ENCODE measurements around the gene PDZK1.

The PDZK1 gene

DNA sequence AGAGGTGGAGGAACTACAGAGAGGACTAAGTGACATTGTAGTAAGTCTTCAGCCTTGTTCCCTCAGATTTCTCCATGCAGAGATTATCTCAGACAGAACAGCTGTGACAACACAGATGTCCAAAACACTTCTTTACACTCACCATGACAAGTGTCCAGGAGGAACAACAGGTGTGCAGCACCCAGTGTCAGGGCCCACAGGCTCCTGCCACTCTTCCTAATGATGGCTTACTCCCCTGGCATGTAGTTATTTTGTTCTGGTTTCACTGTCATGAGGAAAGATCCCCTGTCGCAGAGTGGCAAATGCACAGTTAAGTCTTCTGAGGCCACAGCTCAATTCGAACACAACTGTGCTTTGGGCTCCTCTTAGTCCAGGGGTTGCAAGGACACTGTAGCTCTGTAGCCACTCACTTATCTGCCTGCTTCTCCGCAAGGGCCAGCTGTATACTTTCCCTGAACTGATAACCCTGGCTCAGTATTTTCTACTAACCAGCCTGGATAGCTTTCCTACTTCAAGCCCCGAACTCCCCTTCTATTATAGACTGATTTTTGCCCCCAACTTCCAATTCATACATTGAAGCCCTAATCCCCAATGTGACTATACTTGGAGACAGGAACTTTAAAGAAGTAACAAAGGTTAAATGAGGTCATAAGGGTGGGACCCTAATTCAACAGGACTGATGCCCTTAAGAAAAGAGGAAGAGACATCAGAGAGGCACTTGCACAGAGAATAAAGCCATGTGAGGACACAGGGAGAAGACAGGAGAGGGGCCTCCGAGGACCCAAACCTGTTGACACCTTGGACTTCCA is 11.1 kb downstream of the PDZK1 start:
- peaks cover 25% of the 10 kb centered on the region for H3K4me1 Mint-ChIP-seq
- no peak overlapping the region for H3K4me3 Mint-ChIP-seq
- no peaks in the 10 kb centered on the region for H3K9me3 Mint-ChIP-seq
- H3K36me3 Mint-ChIP-seq (ENCODE audit: low read depth), result peaks cover 4% of the 10 kb centered on the region
- peak overlapping the region; percentile 19 to 23 (median 21) for H3K27ac Mint-ChIP-seq
- H3K27me3 Mint-ChIP-seq (ENCODE audit: low read depth), result peaks cover 16% of the 10 kb centered on the region
- TF ChIP-seq, protein P1, sequence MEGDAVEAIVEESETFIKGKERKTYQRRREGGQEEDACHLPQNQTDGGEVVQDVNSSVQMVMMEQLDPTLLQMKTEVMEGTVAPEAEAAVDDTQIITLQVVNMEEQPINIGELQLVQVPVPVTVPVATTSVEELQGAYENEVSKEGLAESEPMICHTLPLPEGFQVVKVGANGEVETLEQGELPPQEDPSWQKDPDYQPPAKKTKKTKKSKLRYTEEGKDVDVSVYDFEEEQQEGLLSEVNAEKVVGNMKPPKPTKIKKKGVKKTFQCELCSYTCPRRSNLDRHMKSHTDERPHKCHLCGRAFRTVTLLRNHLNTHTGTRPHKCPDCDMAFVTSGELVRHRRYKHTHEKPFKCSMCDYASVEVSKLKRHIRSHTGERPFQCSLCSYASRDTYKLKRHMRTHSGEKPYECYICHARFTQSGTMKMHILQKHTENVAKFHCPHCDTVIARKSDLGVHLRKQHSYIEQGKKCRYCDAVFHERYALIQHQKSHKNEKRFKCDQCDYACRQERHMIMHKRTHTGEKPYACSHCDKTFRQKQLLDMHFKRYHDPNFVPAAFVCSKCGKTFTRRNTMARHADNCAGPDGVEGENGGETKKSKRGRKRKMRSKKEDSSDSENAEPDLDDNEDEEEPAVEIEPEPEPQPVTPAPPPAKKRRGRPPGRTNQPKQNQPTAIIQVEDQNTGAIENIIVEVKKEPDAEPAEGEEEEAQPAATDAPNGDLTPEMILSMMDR (IDR thresholded peaks at IDR 0.05; ENCODE audit: unreplicated experiment in 3 of 3), result no peak

DNA sequence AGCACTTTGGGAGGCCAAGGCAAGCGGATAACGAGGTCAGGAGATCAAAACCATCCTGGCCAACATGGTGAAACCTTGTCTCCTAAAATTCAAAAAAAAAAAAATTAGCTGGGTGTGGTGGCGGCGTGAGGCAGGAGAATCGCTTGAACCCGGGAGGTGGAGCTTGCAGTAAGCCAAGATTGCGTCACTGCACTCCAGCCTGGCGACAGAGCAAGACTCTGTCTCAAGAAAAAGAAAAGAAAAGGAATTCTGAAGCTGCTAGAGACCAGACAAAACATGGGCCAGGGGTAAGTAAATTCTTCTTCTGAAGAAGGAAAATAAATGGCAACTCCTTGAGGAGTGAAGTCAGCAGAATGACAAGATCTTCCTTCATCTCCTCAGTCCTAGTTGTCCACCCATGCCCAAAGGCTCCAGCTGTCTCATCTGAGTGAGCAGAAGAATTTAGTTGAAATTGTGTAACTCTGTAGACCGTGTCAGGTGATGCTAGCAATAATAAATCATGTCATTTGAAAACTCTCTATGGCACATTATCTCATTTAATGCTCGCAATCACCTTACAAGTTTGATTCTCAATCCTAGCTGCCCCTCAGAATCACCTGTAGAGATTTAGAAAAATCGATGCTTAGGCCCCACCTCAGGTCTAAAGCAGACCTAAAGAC is 14.3 kb downstream of the PDZK1 start:
- H3K9me3 Mint-ChIP-seq, result no peaks in the 10 kb centered on the region
- peaks cover 12% of the 10 kb centered on the region for H3K27me3 Mint-ChIP-seq (ENCODE audit: low read depth)
- peaks cover 43% of the 10 kb centered on the region for H3K4me1 Mint-ChIP-seq
- peak overlapping the region in 1 of 3 experiments; percentile 45 for H3K27ac Mint-ChIP-seq
- TF ChIP-seq, protein P1 (IDR thresholded peaks at IDR 0.05; ENCODE audit: unreplicated experiment in 3 of 3), result no peak
- no peak overlapping the region for H3K4me3 Mint-ChIP-seq
- H3K36me3 Mint-ChIP-seq (ENCODE audit: low read depth), result peaks cover 10% of the 10 kb centered on the region

GRCh38 chr1:145690587-145691558 is 16.3 kb downstream of the PDZK1 start:
- Mint-ChIP-seq H3K9me3 (no peaks in the 10 kb centered on the region), H3K4me3 (no peak overlapping the region), H3K27ac (peak overlapping the region; percentile 21 to 66 (median 51)), H3K36me3 (ENCODE audit: low read depth) (peaks cover 19% of the 10 kb centered on the region), H3K4me1 (peaks cover 33% of the 10 kb centered on the region), H3K27me3 (ENCODE audit: low read depth) (peaks cover 7% of the 10 kb centered on the region)
- TF ChIP-seq, protein P1 (IDR thresholded peaks at IDR 0.05; ENCODE audit: unreplicated experiment in 3 of 3), result no peak

- H3K27me3 Mint-ChIP-seq (ENCODE audit: low read depth), result peaks cover 4% of the 10 kb centered on the region
- TF ChIP-seq, protein P1 (IDR thresholded peaks at IDR 0.05; ENCODE audit: unreplicated experiment in 3 of 3), result no peak
- H3K4me3 Mint-ChIP-seq, result no peak overlapping the region
- no peaks in the 10 kb centered on the region for H3K9me3 Mint-ChIP-seq
- H3K36me3 Mint-ChIP-seq (ENCODE audit: low read depth), result peaks cover 19% of the 10 kb centered on the region
- H3K4me1 Mint-ChIP-seq, result peaks cover 24% of the 10 kb centered on the region
- no peak overlapping the region for H3K27ac Mint-ChIP-seq
These were observed 17.2 kb downstream of the PDZK1 start for GRCh38 chr1:145689922-145690321.

- TF ChIP-seq, protein P1 (IDR thresholded peaks at IDR 0.05; ENCODE audit: unreplicated experiment in 3 of 3), result no peak
- H3K4me1 Mint-ChIP-seq, result peaks cover 24% of the 10 kb centered on the region
These were observed 18.2 kb downstream of the PDZK1 start for GRCh38 chr1:145688924-145689323.

More at GRCh38 chr1:145688924-145689323, 18.2 kb downstream of the PDZK1 start:
- H3K4me3 Mint-ChIP-seq, result no peak overlapping the region
- H3K27ac Mint-ChIP-seq, result no peak overlapping the region
- peaks cover 4% of the 10 kb centered on the region for H3K27me3 Mint-ChIP-seq (ENCODE audit: low read depth)
- H3K36me3 Mint-ChIP-seq (ENCODE audit: low read depth), result peaks cover 19% of the 10 kb centered on the region
- H3K9me3 Mint-ChIP-seq, result no peaks in the 10 kb centered on the region
